Stimulated activated CD4-positive, alpha-beta T cell treated with anti-CD3 and anti-CD28 coated beads, TNF-alpha, amount 100 ng/mL, for 1 hour (primary cell): ENCODE data around the gene PTPRD.

ENCODE experiments used
- DNase-seq, 3 donors: peaks; one replicate each; pipeline ENCODE4 v3.0.0-alpha.2; 2020; ENCODE audit warnings: low read depth in 3 of 3, low spot score in 1 of 3

Gene PTPRD

GRCh38 chr9:10208691-10209069 is 404.1 kb downstream of the PTPRD start:
- DNase-seq, result no peak

GRCh38 chr9:10204276-10204675 is 408.5 kb downstream of the PTPRD start:
- no peak for DNase-seq

- no peak for DNase-seq
Observed at GRCh38 chr9:10173561-10173960, 439.2 kb downstream of the PTPRD start.

GRCh38 chr9:10172476-10172875 is 440.3 kb downstream of the PTPRD start:
- DNase-seq, result no peak

- no peak for DNase-seq
Observed at GRCh38 chr9:10168241-10168640, 444.6 kb downstream of the PTPRD start.

- DNase-seq, result no peak
Observed at GRCh38 chr9:10148796-10149195, 464.0 kb downstream of the PTPRD start.

- no peak for DNase-seq
Observed at GRCh38 chr9:10146517-10147331, 466.1 kb downstream of the PTPRD start.

- no peak for DNase-seq
Observed at GRCh38 chr9:10144355-10144754, 468.4 kb downstream of the PTPRD start.

- no peak for DNase-seq
Observed at GRCh38 chr9:10135553-10135952, 477.2 kb downstream of the PTPRD start.

- DNase-seq, result no peak
Observed at GRCh38 chr9:10134266-10134665, 478.5 kb downstream of the PTPRD start.

- no peak for DNase-seq
Observed at GRCh38 chr9:10130061-10130675, 482.6 kb downstream of the PTPRD start.

- DNase-seq, result no peak
Observed at GRCh38 chr9:10127867-10128266, 484.9 kb downstream of the PTPRD start.

GRCh38 chr9:10112798-10113197 is 500.0 kb downstream of the PTPRD start:
- no peak for DNase-seq

GRCh38 chr9:10112070-10112469 is 500.7 kb downstream of the PTPRD start:
- no peak for DNase-seq

- DNase-seq, result no peak
Observed at GRCh38 chr9:10108815-10109214, 504.0 kb downstream of the PTPRD start.

GRCh38 chr9:10104774-10105173 is 508.0 kb downstream of the PTPRD start:
- no peak for DNase-seq

GRCh38 chr9:10095208-10095607 is 517.6 kb downstream of the PTPRD start:
- DNase-seq, result no peak

- DNase-seq, result no peak
Observed at GRCh38 chr9:10094563-10094962, 518.2 kb downstream of the PTPRD start.

GRCh38 chr9:10080012-10080411 is 532.8 kb downstream of the PTPRD start:
- no peak for DNase-seq

- no peak for DNase-seq
Observed at GRCh38 chr9:10079284-10079964, 533.4 kb downstream of the PTPRD start.

- DNase-seq, result no peak
Observed at GRCh38 chr9:10071579-10071978, 541.2 kb downstream of the PTPRD start.
